ENCODE results near the gene USP17L28. TPM values are rescaled to one million over a fixed set of nuclear protein-coding genes. Genes with fewer than 3 reads are reported as not detected.
"Not testable (repeated sequence)": the region's sequence is repeated elsewhere in the genome, so short reads cannot be mapped to it uniquely, and the experiment has no call there.

Gene USP17L28
- total and polyA plus RNA-seq, 2 donors (not counting 3 experiments of a cell fraction or from before 2014, with no cell fraction given), result not detected

DNA sequence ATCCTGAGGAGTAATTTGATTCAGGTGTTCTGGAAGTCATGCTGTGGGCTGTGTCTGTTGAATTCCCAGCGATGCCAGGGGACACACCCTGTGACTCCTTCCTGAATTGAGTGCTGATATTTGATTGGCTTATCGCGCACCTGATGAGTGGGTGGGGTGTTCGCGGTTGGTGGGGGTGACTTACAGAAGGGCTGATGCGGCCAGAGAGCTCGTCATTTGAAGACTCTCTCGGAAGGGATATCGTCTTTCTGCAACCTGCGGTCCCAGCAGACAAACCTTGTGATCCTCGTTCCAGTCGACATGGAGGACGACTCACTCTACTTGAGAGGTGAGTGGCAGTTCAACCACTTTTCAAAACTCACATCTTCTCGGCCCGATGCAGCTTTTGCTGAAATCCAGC, 14.3 kb upstream of the USP17L28 start, which contains the start of gene USP17L26:
TSS of gene USP17L26 (plus strand) at position 301 of the 400 bp plus-strand sequence. CDS start at position 301, 0 bp downstream.
- H4K20me1 ChIP-seq (replicated peaks; ENCODE audit: control insufficient read depth, extremely low read depth, insufficient read depth, low read length); dilution Hi-C loops (cut with MboI; ENCODE audit: extremely low pct_ligation_motif_present, low sequenced_read_pairs); DNase-seq (ENCODE audit: low read depth, low spot score); BruUV-seq (replicated peaks); H3K27me3 ChIP-seq (ENCODE audit: control insufficient read depth in 2 of 2, insufficient read depth in 2 of 2, low read length in 2 of 2); H3K9me3 ChIP-seq (replicated peaks; ENCODE audit: control insufficient read depth, insufficient read depth, low read length); intact Hi-C loops (cut with micrococcal nuclease); H3K4me3 ChIP-seq (replicated peaks in 1 of 3; ENCODE audit: insufficient read depth in 1 of 3, low read depth in 1 of 3, low read length in 3 of 3); FAIRE-seq; H3K36me3 ChIP-seq (ENCODE audit: control insufficient read depth in 2 of 2, extremely low read depth in 1 of 2, insufficient read depth in 2 of 2, low read length in 2 of 2); H2AFZ ChIP-seq (ENCODE audit: low read depth, low read length); CTCF ChIA-PET; H3K79me2 ChIP-seq (ENCODE audit: control insufficient read depth, insufficient read depth, low read length); H3K4me1 ChIP-seq (ENCODE audit: control insufficient read depth, extremely low read depth, insufficient read depth, low read length); H3K4me2 ChIP-seq (ENCODE audit: insufficient read depth, low read length); H3K9ac ChIP-seq (replicated peaks; ENCODE audit: extremely low read depth, insufficient read depth, low read length); POLR2A ChIA-PET; H3K9me1 ChIP-seq (replicated peaks; ENCODE audit: control insufficient read depth, extremely low read depth, insufficient read depth, low read length); H3K27ac ChIP-seq (ENCODE audit: insufficient read depth, low read depth, low read length): not testable (repeated sequence)

DNA sequence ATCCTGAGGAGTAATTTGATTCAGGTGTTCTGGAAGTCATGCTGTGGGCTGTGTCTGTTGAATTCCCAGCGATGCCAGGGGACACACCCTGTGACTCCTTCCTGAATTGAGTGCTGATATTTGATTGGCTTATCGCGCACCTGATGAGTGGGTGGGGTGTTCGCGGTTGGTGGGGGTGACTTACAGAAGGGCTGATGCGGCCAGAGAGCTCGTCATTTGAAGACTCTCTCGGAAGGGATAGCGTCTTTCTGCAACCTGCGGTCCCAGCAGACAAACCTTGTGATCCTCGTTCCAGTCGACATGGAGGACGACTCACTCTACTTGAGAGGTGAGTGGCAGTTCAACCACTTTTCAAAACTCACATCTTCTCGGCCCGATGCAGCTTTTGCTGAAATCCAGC, 9.6 kb upstream of the USP17L28 start, which contains the start of gene USP17L5:
TSS of gene USP17L5 (plus strand) at position 301 of the 400 bp plus-strand sequence. CDS start at position 301, 0 bp downstream.
- BruUV-seq (replicated peaks); dilution Hi-C loops (cut with MboI; ENCODE audit: extremely low pct_ligation_motif_present, low sequenced_read_pairs); H3K9ac ChIP-seq (replicated peaks; ENCODE audit: extremely low read depth, insufficient read depth, low read length); H3K9me3 ChIP-seq (replicated peaks; ENCODE audit: control insufficient read depth, insufficient read depth, low read length); CTCF ChIA-PET; POLR2A ChIA-PET; H3K4me2 ChIP-seq (ENCODE audit: insufficient read depth, low read length); H2AFZ ChIP-seq (ENCODE audit: low read depth, low read length); H3K79me2 ChIP-seq (ENCODE audit: control insufficient read depth, insufficient read depth, low read length); H4K20me1 ChIP-seq (replicated peaks; ENCODE audit: control insufficient read depth, extremely low read depth, insufficient read depth, low read length); H3K27ac ChIP-seq (ENCODE audit: insufficient read depth, low read depth, low read length); intact Hi-C loops (cut with micrococcal nuclease); H3K36me3 ChIP-seq (ENCODE audit: control insufficient read depth in 2 of 2, extremely low read depth in 1 of 2, insufficient read depth in 2 of 2, low read length in 2 of 2); H3K27me3 ChIP-seq (ENCODE audit: control insufficient read depth in 2 of 2, insufficient read depth in 2 of 2, low read length in 2 of 2); H3K9me1 ChIP-seq (replicated peaks; ENCODE audit: control insufficient read depth, extremely low read depth, insufficient read depth, low read length); H3K4me1 ChIP-seq (ENCODE audit: control insufficient read depth, extremely low read depth, insufficient read depth, low read length); FAIRE-seq; DNase-seq (ENCODE audit: low read depth, low spot score); H3K4me3 ChIP-seq (replicated peaks in 1 of 3; ENCODE audit: insufficient read depth in 1 of 3, low read depth in 1 of 3, low read length in 3 of 3): not testable (repeated sequence)

DNA sequence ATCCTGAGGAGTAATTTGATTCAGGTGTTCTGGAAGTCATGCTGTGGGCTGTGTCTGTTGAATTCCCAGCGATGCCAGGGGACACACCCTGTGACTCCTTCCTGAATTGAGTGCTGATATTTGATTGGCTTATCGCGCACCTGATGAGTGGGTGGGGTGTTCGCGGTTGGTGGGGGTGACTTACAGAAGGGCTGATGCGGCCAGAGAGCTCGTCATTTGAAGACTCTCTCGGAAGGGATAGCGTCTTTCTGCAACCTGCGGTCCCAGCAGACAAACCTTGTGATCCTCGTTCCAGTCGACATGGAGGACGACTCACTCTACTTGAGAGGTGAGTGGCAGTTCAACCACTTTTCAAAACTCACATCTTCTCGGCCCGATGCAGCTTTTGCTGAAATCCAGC, 4.8 kb upstream of the USP17L28 start, which contains the start of gene USP17L27:
TSS of gene USP17L27 (plus strand) at position 301 of the 400 bp plus-strand sequence. CDS start at position 301, 0 bp downstream.
- intact Hi-C loops (cut with micrococcal nuclease); H3K9me1 ChIP-seq (replicated peaks; ENCODE audit: control insufficient read depth, extremely low read depth, insufficient read depth, low read length); dilution Hi-C loops (cut with MboI; ENCODE audit: extremely low pct_ligation_motif_present, low sequenced_read_pairs); H3K9me3 ChIP-seq (replicated peaks; ENCODE audit: control insufficient read depth, insufficient read depth, low read length); H3K36me3 ChIP-seq (ENCODE audit: control insufficient read depth in 2 of 2, extremely low read depth in 1 of 2, insufficient read depth in 2 of 2, low read length in 2 of 2); H3K27me3 ChIP-seq (ENCODE audit: control insufficient read depth in 2 of 2, insufficient read depth in 2 of 2, low read length in 2 of 2); H4K20me1 ChIP-seq (replicated peaks; ENCODE audit: control insufficient read depth, extremely low read depth, insufficient read depth, low read length); FAIRE-seq; H3K9ac ChIP-seq (replicated peaks; ENCODE audit: extremely low read depth, insufficient read depth, low read length); H3K79me2 ChIP-seq (ENCODE audit: control insufficient read depth, insufficient read depth, low read length); BruUV-seq (replicated peaks); H2AFZ ChIP-seq (ENCODE audit: low read depth, low read length); POLR2A ChIA-PET; CTCF ChIA-PET; H3K4me2 ChIP-seq (ENCODE audit: insufficient read depth, low read length); H3K4me1 ChIP-seq (ENCODE audit: control insufficient read depth, extremely low read depth, insufficient read depth, low read length); DNase-seq (ENCODE audit: low read depth, low spot score); H3K4me3 ChIP-seq (replicated peaks in 1 of 3; ENCODE audit: insufficient read depth in 1 of 3, low read depth in 1 of 3, low read length in 3 of 3); H3K27ac ChIP-seq (ENCODE audit: insufficient read depth, low read depth, low read length): not testable (repeated sequence)

DNA sequence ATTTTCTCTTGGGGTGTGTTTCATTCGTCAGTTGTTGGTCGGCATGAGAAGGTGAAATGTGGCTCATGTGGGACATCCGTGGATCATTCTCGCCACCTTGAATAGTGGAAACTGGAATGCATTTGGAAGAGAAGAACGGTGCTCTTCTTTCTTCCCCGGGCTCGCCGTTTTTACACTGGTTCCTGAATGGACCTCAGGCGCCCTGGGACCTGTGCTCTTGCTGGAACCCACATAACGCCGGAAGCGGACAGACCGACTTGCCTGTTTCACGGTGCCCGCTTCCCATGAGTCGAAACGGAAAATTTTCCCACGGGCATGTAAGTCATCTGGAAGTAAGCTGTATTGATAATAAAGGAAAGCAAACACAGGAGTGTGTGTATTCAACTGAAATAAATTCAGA, 2.2 kb downstream of the USP17L28 start:
- H3K9me1 ChIP-seq (replicated peaks; ENCODE audit: control insufficient read depth, extremely low read depth, insufficient read depth, low read length); POLR2A ChIA-PET; H3K27ac ChIP-seq (ENCODE audit: insufficient read depth, low read depth, low read length); H3K27me3 ChIP-seq (ENCODE audit: control insufficient read depth in 2 of 2, insufficient read depth in 2 of 2, low read length in 2 of 2); CTCF ChIA-PET; H3K9me3 ChIP-seq (replicated peaks; ENCODE audit: control insufficient read depth, insufficient read depth, low read length); H2AFZ ChIP-seq (ENCODE audit: low read depth, low read length); H3K79me2 ChIP-seq (ENCODE audit: control insufficient read depth, insufficient read depth, low read length); H3K9ac ChIP-seq (replicated peaks; ENCODE audit: extremely low read depth, insufficient read depth, low read length); DNase-seq (ENCODE audit: low read depth, low spot score); H3K4me3 ChIP-seq (replicated peaks in 1 of 3; ENCODE audit: insufficient read depth in 1 of 3, low read depth in 1 of 3, low read length in 3 of 3); FAIRE-seq; BruUV-seq (replicated peaks); dilution Hi-C loops (cut with MboI; ENCODE audit: extremely low pct_ligation_motif_present, low sequenced_read_pairs); H4K20me1 ChIP-seq (replicated peaks; ENCODE audit: control insufficient read depth, extremely low read depth, insufficient read depth, low read length); intact Hi-C loops (cut with micrococcal nuclease); H3K36me3 ChIP-seq (ENCODE audit: control insufficient read depth in 2 of 2, extremely low read depth in 1 of 2, insufficient read depth in 2 of 2, low read length in 2 of 2); H3K4me1 ChIP-seq (ENCODE audit: control insufficient read depth, extremely low read depth, insufficient read depth, low read length); H3K4me2 ChIP-seq (ENCODE audit: insufficient read depth, low read length): not testable (repeated sequence)
